HG03039 (cell line): ENCODE results near the gene ATP8A2.
"Not testable (repeated sequence)": the region's sequence is repeated elsewhere in the genome, so short reads cannot be mapped to it uniquely, and the experiment has no call there.

Experiments
- ATAC-seq: cut with Tn5 transposase; IDR thresholded peaks from one replicate; pipeline ENCODE4 v1.9.1; 2021; ENCODE audit warnings: mild to moderate bottlenecking, moderate library complexity; ENCODE audit not compliant: unreplicated experiment

ATP8A2 gene

DNA sequence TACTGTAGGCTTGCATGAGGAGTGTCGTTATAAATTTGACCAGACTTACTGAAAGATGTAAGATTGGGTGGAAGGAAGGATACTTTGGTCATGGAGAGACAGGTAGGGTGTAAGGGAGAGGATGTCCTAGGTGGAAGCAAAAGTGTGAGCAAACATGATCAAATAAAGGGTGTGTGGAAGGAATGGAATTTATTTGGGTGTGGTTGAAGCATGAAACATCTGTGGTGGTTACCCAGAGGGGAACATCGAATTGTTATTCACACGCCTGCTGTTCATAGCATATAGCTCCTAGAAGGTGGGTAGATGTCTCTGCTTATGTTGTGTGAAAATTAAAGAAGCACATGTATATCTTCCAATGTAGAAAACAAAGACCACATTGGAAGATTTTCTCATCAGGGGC is 157.7 kb downstream of the ATP8A2 start:
- no peak for ATAC-seq

DNA sequence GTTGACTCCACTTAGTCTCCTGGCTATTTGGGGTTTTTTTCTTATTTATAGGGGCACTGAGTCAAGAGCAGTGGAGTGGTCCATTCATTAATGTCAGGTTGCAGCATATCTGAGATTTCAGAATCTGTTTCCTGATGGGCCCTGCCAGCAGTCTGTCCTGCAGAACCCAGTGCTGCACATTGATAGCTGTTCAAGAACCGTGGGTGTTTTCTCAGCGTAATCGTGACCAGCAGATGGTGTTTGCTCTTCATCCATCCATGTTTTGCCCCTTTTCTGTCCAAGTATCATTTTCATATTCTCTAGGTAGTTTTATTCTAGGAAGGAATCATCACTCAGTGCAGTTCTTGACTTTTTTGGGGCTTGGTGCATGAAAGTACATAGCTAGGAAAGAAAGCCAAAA is 166.5 kb downstream of the ATP8A2 start:
- no peak for ATAC-seq

DNA sequence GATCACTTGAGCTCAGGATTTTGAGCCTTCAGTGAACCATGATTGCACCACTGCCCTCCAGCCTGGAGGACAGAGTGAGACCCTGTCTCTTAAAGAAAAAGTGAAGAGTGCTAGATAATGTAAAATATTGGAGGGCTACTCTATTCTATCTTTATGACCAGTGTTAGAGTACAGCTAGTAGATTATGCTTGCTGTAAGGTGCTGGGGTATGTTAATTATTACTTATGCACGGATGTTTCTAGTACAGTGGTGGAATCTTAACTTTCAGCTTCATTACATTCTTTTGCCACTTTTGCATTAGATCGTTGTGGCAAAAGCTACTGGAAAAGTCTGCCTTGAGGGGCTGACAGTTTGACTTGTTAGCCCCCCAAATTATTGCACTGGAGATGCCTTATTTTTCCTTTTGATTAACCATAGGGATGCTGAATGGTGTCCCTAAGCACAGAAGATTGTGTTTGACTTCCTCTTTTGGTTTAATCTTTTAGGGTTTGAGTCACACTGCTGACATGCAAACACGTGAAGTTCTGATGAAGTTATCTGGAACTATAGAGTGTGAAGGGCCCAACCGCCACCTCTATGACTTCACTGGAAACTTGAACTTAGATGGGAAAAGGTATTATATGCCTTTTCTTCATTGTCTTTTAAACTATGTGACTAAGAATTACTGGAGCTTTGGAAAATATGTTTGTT is 169.8 kb downstream of the ATP8A2 start:
- no peak for ATAC-seq

DNA sequence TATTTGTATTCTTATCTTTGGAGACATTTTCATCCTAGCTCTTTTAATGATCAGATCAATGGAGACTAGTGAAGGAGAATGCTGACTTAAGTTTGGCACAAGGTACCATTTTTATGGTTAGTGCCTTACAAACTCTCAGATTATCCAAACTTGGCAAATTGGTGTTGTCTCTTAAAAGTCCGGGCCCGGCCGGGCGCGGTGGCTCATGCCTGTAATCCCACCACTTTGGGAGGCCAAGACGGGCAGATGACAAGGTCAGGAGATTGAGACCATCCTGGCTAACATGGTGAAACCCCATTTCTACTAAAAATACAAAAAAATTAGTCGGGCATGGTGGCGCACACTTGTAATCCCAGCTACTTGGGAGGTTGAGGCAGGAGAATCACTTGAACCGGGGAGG is 177.2 kb downstream of the ATP8A2 start:
- ATAC-seq = not testable (repeated sequence)

DNA sequence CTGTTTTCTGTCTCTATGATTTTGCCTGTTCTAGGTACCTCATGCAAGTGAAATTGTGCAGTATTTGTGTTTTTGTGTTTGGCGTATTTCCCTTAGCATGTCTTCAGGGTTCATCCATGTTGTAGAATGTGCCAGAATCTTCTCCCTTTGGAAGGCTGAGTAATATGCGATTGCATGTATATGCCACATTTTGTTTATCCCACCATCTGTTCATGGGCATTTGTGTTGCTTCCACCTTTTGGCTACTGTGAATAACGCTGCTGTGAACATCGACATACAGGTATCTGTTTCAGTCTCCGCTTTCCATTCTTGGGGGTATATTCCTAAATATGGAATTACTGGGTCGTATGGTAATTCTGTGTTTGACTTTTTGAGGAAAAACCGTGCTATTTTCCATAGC is 190.0 kb downstream of the ATP8A2 start:
- no peak for ATAC-seq

DNA sequence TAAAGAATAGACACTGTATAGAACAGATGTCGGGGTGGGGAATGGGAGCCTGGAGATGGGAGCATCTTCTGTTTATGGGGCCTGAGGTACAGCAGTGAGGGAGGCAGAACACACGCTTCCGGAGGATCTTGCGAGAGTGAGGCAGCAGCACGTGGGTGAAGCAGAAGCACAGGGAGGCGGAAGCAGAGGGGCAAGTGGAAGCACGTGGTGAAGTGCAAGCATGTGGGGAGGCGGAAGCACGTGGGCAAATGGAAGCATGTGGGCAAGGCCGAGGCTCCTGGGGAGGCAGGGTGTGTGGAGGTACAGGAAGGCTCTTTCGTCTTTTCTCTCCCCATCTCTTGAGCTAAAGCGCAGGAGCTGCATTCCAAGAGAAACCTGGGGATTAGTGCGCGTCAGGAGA is 198.4 kb downstream of the ATP8A2 start:
- ATAC-seq = no peak

DNA sequence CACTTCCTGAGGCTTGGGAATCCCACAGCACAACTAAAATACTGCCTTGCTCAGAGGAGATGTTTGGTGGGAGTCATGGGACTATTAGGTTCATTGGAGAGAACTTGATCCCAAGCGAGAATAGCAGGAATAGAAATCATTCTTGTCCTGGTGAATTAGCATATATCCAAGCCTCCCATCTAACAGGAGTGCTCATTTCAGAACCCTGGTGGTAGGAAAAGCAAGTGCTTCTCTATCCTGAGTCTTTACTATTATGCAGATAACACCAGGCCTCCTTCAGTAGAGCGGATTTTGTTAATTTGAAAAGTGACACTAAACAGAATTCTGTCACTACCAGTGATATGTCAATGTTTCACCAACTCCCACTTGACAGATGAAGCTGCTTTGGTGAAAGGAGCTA is 199.5 kb downstream of the ATP8A2 start:
- ATAC-seq = no peak

DNA sequence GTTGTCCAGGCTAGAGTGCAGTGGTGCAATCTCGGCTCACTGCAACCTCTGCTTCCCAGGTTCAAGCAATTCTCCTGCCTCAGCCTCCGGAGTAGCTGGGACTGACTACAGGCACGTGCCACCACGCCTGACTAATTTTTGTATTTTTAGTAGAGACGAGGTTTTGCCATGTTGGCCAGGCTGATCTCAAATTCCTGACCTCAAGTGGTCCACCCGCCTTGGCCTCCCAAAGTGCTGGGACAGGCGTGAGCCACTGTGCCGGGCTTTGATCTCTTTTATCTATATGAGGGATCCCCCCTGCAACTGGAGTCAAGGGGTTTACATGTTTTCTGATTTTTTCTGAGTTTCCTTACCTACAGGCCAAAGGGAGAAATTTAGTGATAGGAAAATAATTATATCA is 200.4 kb downstream of the ATP8A2 start:
- not testable (repeated sequence) for ATAC-seq

DNA sequence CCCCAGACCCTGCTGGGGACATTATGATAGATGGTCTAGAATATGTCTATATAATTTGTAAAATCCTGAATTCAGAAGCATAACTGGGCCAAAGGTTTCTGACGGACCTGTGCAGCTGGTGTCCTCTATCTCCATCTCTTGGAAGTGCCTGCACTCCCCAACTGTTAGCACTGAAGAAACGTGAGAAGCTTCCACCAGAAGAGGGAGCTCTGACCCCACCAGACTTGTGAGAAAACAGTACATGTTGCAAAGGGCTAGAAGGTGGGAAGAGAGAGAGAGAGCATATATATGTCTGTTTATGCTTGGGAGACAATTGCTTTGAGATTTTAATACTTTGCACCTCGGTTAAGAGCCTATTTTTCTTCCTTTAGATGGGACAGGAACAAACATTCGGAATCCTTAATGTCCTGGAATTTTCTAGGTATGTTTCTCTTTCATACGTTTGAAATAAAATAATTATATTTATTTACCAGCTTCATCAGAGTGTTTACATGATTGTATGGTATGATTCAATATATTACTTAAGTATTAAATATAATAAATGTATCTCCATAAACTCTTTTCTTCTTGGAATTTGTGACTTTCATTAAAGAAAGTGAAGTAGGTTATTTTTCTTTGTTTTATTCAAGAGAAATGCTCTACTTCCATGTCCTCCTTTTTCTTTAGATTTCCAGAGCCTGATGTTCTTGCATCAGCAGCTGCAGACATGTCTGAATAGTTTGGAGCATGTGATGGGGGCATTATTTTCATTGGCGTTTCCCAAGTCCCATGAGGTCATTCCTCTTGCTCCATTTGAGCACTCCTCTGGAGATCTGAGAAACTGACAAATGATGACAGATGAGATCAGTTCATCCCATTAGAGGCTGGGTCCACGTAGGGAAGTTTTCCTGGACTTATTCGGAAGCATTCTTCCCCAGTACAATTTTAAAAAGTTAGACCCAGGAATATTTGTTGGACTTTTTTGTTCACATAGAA is 202.9 kb downstream of the ATP8A2 start:
- ATAC-seq = no peak

DNA sequence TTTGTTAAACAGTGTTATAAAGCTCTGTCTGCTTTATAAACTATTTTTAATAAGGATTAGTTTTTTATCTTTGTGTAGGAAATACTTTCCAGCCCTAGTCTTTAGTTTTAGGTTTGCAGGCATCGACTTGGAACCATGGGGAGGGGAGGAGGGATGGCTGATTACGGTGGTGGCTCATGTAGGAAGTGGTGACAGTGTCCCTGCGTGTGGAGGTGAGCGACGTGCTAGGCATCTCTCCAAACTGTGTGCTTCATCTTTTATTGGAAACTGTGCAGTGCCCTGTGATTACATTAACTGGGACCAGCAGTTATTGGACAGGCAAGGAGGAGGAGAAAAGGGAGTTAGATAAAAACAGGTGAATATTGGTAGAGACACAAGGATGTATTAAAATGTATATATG is 203.8 kb downstream of the ATP8A2 start:
- no peak for ATAC-seq

DNA sequence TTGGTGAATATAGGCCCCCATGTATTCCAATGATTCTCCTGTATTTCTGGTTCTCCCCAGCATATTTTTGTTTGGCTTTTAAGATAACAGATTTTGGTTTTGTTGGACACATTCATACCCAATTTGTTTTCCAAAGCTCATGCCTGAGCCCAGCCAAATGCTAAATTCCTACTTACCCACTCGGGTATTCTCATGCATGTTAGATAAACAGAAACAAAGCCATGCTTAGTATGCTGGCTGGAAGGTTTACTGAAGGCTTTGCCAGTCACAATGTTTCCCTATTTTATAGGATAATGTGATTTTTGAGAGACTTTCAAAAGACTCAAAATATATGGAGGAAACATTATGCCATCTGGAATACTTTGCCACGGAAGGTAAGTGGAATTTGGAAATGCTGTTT is 206.8 kb downstream of the ATP8A2 start:
- ATAC-seq = no peak

DNA sequence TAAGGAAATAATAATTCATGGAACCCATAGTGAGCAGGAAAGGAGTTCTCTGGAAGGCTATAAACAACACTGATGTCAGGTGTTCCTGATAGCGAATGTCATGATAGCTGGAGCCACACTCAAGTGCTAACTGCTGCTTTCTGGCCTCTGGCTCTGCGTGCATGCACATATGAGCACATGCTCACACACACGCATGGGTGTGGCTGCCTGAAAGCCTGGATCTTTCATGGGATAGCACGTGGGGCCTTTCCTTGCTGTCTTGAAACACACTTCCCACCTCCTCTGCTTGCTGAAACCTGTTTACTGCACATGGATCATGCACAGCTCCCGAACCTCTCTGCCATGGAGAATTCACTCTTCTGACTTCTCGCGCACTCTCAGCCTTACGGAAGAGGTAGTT is 207.4 kb downstream of the ATP8A2 start:
- ATAC-seq = no peak

DNA sequence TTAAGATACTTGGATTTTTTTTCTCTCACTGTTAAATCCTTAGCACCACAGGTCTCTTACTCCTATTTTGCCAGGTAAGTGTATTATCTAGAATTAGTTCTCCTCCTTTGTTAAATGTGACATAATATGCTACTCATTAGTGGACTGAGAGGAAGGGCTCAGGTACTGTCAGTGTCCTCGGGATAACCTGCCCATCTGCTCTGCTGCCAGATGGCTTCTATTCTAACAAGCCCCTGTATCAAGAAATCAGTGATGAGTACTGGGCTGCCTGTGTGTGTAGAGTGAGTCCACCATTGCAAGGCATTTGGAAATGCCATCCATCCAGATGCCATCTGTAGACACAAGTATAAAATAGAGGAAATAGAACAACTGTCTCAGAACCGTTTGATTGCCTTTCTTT is 209.6 kb downstream of the ATP8A2 start:
- no peak for ATAC-seq

DNA sequence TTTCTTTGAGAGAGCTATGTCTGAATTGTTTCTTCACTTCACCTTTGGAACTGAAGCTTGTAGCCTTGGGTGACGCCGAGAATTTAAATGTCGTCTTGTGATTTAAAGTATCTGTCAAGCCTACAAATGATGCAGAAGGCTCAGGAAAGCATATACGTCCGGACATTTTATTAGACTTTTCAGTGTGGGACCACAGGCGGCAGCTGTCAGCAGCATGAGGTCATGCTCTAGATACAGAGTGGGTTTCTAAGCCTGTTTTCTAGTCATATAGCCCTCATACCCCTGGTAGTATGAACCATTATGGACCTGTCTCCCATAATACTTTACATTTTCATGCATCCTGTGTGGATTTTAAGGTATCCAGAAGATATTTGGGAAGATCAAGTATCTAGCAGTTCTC is 212.3 kb downstream of the ATP8A2 start:
- ATAC-seq = no peak

DNA sequence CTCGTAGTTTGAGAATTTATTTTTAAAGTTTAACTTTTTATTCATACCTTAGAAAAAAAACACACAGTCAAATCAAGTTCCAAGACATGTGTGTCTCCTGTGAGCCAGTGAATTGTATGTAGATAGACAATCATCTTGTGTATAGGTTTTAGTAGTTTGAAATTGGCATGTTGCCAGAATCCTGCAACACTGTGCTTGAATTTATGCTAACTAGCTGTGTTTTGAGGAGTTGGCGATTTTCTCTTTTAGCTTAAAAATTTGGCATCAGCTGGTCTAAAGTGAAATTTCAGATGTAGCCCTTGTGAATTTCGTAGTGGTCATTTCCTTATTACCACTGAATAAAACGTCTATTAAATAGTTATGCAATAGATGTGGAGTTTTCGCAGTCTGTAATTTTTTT is 213.2 kb downstream of the ATP8A2 start:
- no peak for ATAC-seq

DNA sequence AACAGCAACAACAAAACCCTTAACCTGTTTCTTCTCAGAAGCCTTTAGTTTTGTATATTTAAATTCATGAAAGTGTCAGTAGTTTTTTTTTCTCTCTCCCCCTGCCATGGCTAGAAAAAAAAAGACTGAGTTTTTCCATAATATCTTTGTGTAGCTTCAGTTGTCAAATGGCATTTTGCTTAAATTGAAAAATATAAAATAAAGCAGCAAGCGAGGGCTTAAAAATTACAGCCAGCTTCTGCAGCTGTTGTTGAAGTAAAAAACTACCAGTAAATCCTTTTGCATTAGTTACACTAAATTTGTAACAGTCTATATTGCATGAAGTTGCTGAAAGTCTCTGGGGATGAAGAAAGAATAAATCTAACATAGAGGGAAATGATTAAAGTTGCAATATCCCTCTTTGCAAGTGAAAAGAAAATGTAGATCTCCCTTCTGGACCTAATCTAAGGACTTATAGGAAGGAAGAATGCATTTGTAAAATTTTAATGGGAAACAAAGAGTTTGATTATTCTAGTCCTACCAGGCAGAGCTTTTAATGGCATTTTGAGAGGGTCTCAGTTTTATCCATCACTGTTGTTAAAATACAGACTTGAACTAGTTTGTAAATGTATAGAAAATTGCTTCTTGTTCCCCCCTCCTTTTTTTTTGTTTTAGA is 215.7 kb downstream of the ATP8A2 start:
- ATAC-seq = no peak

DNA sequence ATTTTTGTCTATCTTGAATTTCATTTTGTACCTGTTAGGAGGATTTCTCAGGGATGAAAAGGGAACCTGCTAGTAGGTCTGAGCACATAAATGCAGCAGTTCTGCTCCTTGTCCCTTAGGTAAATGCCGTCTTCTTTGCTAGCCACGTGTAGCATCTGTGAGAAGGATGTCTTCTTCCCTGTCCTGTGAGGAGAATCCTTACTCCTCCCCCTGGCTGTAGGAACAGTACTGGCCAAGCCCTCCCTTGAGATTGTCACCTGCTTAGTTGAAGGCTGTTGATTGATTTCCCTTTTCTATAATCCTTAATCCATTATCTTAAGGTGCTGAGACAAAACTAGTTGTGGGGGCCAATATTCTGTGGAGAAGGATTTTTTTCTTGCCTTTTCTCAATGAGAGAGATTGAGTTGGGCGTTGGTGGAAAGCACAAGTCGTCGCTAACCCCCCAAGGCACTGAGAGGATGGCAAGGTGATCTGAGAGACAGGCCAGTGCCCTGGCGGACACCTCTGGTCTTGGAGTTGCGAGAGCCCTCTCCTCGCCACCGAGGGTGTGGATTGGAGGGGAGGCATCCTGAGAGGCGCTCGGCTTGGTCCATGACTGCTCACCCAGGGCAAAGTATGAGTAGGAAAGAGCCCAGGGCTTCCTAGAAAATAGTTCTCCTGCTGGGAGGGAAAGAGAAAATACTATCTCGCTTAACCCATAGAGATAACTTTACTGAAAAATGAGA is 216.7 kb downstream of the ATP8A2 start:
- ATAC-seq = no peak

DNA sequence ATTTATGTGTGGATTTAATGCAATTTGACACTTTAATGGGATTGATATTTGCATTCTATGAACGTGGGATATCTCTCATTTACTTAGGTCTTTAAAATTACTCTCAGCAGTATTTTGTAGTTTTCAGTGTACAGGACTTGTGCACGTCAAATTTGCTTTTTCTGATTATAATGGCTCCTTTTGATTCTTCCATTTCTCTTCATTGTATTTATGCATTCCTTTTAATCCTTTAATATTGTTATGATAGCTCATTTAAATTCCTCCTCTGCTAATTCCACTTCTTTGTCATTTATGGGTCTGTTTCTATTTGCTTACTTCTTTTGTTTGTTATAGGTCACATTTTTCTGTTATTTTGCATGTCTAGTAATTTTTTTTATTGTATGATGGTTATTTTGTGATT is 226.6 kb downstream of the ATP8A2 start:
- ATAC-seq = no peak

DNA sequence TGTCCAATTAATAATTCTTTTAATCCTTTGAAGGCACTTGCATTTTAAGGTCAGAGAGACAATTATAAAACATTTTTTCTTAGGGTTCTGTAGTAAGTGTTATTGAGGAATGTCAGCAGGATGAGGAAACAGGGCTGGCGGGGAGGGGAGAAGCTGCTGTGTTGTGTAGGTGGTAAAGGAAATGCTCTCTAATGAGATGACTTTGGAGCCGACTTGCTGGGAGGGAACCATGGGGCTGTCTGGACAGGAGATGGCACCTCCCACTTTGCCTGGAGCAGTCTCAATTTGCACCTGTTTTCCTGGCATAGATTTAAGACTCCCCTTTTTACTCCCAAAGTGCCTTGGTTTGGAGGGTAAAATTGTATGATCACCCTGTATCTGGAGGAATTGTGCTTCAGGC is 230.4 kb downstream of the ATP8A2 start:
- no peak for ATAC-seq

DNA sequence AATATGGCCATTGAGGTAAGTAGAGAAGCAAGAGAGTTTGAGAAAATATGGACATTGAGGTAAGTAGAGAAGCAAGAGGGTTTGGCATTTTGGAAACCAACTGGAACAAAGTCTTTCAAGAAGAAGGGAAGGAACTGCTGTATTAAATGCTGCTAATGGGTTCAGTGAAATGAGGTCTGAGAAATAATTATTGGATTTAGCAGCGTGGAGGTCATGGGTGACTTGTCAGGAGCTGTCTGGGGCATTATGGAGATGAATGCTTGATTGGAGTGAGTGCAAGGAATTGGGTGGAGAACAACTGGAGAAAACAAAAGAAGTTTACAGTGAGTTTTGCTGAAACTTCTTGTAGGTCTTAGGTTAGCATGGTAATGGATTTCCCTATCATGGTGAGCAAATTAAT is 232.3 kb downstream of the ATP8A2 start:
- no peak for ATAC-seq

DNA sequence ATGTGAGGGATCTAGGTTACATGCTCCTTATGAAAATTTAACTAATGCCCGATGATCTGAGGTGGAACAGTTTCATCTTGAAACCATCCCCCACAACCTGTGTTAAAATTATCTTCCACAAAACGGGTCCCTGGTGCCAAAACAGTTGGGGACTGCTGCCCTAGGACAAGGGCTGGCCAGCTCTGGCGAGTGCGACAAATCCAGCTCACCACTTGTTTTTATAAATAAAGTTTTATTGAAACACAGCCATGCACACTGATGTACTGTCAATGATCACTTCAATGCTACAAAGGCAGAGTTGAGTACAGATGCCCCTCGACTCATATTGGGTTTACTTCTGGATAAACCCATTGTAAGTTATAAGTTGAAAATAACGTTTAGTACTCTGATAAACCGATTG is 235.3 kb downstream of the ATP8A2 start:
- ATAC-seq = no peak
